Mesothelial cell of epicardium (in vitro differentiated cells): ENCODE data around the gene GALNT10. TPM values are rescaled to one million over a fixed set of nuclear protein-coding genes. Genes with fewer than 3 reads are reported as not detected.

ENCODE experiments used
- DNase-seq, 2 experiments: peaks; one replicate each; pipeline ENCODE4 v3.0.0; 2021; ENCODE audit warnings: low spot score in 2 of 2; ENCODE audit not compliant: unreplicated experiment in 2 of 2
- H3K27ac Mint-ChIP-seq: 2 replicates; pipeline ENCODE4 v1.8.0; 2021; ENCODE audit warnings: mixed read lengths
- H3K27me3 Mint-ChIP-seq: 2 replicates; pipeline ENCODE4 v1.8.0; 2021; ENCODE audit warnings: low read depth, mixed read lengths
- H3K36me3 Mint-ChIP-seq: 2 replicates; pipeline ENCODE4 v1.8.0; 2021; ENCODE audit warnings: mixed read lengths
- H3K4me1 Mint-ChIP-seq: 2 replicates; pipeline ENCODE4 v1.8.0; 2021; ENCODE audit warnings: mixed read lengths
- H3K4me3 Mint-ChIP-seq: 2 replicates; pipeline ENCODE4 v1.8.0; 2021; ENCODE audit warnings: mild to moderate bottlenecking, moderate library complexity, mixed read lengths
- H3K9me3 Mint-ChIP-seq: 2 replicates; pipeline ENCODE4 v1.8.0; 2021; ENCODE audit warnings: mixed read lengths
- total RNA-seq: library from RNA; stranded (reverse); gene quantifications from 3 replicates; pipeline ENCODE4 v1.2.1, GENCODE V29; 2021
- TF ChIP-seq, protein P1 (sequence below): fragments of 200-600 bp; sonication (generic); IDR thresholded peaks from one replicate; pipeline ENCODE4 v1.5.0; 2021; ENCODE audit warnings: antibody characterized with exemption; ENCODE audit not compliant: unreplicated experiment

The GALNT10 gene
- total RNA-seq, 1 donor from 2014 or later: 13.9 TPM

DNA sequence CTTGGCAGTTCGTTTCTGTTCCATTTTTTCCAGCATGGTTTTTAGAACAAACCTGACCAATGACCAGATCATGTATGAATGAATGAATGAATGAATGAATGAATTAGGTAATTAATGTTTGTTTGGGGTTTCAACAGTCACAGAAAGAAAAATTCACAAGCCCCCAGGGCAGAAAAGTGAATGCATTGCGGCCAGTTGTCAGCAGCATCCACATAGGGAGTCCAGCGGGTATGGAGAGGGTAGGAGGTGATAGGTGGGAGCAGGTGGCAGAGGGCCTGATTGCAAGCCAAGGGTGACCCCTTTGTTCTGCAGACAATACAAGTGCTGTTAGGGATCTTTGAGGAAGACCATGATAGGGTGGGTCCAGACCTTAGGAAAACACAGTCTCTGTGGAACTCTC is 205.6 kb downstream of the GALNT10 start:
- peaks cover 20% of the 10 kb centered on the region for H3K27me3 Mint-ChIP-seq
- no peak overlapping the region for H3K4me3 Mint-ChIP-seq
- no peaks in the 10 kb centered on the region for H3K9me3 Mint-ChIP-seq
- no peak overlapping the region for H3K27ac Mint-ChIP-seq
- DNase-seq: no peak
- H3K4me1 Mint-ChIP-seq: peaks cover 7% of the 10 kb centered on the region
- TF ChIP-seq, protein P1, sequence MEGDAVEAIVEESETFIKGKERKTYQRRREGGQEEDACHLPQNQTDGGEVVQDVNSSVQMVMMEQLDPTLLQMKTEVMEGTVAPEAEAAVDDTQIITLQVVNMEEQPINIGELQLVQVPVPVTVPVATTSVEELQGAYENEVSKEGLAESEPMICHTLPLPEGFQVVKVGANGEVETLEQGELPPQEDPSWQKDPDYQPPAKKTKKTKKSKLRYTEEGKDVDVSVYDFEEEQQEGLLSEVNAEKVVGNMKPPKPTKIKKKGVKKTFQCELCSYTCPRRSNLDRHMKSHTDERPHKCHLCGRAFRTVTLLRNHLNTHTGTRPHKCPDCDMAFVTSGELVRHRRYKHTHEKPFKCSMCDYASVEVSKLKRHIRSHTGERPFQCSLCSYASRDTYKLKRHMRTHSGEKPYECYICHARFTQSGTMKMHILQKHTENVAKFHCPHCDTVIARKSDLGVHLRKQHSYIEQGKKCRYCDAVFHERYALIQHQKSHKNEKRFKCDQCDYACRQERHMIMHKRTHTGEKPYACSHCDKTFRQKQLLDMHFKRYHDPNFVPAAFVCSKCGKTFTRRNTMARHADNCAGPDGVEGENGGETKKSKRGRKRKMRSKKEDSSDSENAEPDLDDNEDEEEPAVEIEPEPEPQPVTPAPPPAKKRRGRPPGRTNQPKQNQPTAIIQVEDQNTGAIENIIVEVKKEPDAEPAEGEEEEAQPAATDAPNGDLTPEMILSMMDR: no peak
- H3K36me3 Mint-ChIP-seq: no peaks in the 10 kb centered on the region

DNA sequence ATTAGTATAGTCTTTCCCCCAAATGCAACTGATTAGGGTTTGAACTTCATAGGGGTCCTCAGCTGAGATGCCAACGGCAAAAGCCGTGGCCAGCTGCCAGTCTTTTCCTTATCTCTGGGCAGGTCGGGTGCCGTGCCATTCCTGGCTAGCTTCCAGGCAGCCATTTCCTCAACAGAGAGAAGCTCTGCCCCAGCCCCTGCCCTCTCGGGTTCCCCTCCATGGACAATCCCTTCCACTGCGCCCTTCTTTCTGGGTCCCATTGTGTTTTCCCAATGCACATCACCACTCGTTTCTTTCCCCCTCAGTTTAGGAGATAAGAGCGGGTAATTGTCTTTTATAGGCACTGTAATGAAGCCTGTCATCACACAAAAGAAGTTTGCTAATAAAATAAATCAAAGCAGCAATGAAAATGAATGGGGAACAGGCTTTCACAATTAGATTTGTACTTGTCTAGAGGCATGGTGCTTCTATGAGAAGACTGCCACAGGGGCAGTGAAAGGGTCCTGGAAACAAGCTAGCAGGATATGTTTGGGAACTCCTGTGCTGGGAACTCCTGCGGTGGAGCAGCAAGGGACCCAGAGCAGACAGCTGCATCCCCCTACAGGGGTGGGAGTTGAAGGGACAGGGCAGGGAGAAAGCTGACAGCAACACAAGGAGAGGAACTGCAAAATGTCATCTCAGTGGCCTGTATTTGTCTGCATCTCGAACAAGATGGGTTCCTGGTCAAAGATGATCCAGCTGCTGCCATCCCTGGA is 207.3 kb downstream of the GALNT10 start:
- H3K27ac Mint-ChIP-seq: no peak overlapping the region
- H3K27me3 Mint-ChIP-seq: peaks cover 16% of the 10 kb centered on the region
- H3K4me3 Mint-ChIP-seq: no peak overlapping the region
- H3K4me1 Mint-ChIP-seq: peaks cover 4% of the 10 kb centered on the region
- TF ChIP-seq, protein P1: no peak
- no peak for DNase-seq
- no peaks in the 10 kb centered on the region for H3K36me3 Mint-ChIP-seq
- no peaks in the 10 kb centered on the region for H3K9me3 Mint-ChIP-seq

DNA sequence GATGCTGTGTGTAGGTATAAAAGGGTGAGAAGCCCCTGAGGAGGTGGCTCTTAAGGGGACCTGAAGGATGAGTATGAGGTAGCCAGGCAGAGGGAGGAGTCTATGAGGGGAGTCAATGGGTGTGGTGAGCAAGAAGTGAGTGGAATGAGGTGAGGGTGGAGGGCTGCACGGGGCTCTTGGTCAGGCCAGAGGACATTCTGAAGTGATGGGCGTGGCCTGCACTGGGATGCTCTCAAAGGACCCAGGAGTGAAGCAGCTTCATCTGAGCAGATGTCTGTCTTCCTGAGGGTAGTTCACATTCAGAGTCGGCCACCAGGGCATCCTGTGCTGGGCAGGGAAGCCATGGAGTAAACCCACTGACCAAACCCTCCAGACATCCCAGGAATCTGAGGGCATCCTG is 210.1 kb downstream of the GALNT10 start:
- Mint-ChIP-seq H3K4me1 (peaks cover 11% of the 10 kb centered on the region), H3K27ac (no peak overlapping the region), H3K36me3 (no peaks in the 10 kb centered on the region), H3K27me3 (peaks cover 26% of the 10 kb centered on the region), H3K9me3 (no peaks in the 10 kb centered on the region), H3K4me3 (no peak overlapping the region)
- DNase-seq: no peak
- TF ChIP-seq, protein P1: no peak

DNA sequence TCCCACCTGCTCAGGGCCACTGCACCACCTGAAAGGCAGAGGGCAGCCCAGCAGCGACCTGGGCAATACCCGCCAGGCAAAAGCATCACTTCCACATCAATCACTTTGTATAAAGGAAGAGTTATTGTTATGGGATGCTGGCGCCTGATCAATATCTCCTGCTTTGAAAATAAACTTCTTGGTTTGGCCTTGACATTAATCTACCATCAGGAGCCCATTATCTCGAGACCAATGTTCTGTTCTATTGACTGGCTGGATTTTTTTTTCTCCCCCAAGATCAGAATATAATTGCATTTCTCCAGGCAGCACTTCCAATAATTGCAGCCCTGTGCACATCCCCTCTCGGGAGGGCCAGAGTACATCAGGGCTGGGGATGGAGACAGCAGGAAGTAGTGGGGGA is 210.8 kb downstream of the GALNT10 start:
- TF ChIP-seq, protein P1: no peak
- no peak for DNase-seq
- H3K4me3 Mint-ChIP-seq: no peak overlapping the region
- H3K27me3 Mint-ChIP-seq: peaks cover 27% of the 10 kb centered on the region
- H3K36me3 Mint-ChIP-seq: no peaks in the 10 kb centered on the region
- no peaks in the 10 kb centered on the region for H3K9me3 Mint-ChIP-seq
- H3K27ac Mint-ChIP-seq: no peak overlapping the region
- H3K4me1 Mint-ChIP-seq: peaks cover 11% of the 10 kb centered on the region

DNA sequence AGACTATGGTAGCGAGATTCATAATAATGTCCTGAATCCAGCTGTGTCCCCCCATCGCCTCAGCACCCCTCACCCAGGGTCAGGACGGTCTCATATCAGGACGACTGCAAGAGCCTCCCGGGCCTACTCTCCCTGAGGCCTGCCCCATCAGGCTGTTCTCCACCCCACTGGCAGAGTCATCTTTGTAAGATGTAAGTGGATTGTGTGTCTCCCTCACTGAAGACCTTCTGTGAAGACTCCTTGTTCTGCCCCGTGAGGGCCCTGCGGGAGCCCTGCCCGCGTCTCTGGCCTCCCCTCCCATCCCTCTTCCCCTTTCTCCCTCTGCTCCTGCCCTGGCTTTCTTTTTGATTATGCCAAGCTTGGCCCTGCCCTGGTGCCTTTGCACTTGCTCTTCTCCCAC is 211.4 kb downstream of the GALNT10 start:
- Mint-ChIP-seq H3K27me3 (peaks cover 27% of the 10 kb centered on the region), H3K4me3 (no peak overlapping the region), H3K36me3 (no peaks in the 10 kb centered on the region), H3K27ac (no peak overlapping the region), H3K9me3 (no peaks in the 10 kb centered on the region), H3K4me1 (peaks cover 11% of the 10 kb centered on the region)
- TF ChIP-seq, protein P1: no peak
- DNase-seq: no peak
